Right lobe of liver (tissue), 6 donors: ENCODE measurements around the gene IGF1R. TPM values are rescaled to one million over a fixed set of nuclear protein-coding genes. Genes with fewer than 3 reads are reported as not detected.

Source experiments
- ATAC-seq, 4 donors: fragments of 200-7000 bp; cut with Tn5 transposase; one replicate each; pipeline ENCODE4 v1.9.1; 2020; ENCODE audit warnings: mild to moderate bottlenecking in 4 of 4, moderate library complexity in 4 of 4
- DNase-seq, 3 donors: peaks; one replicate each; pipeline ENCODE4 v3.0.0-alpha.2; 2020
- H3K27ac ChIP-seq, 3 donors: fragments of 200-600 bp; one replicate each; pipeline ENCODE4 v1.8.0; 2022
- H3K27me3 ChIP-seq, 2 donors: fragments of 200-600 bp; one replicate each; pipeline ENCODE4 v1.8.0; 2022
- H3K36me3 ChIP-seq, 4 donors: fragments of 200-600 bp; sonication (generic) in 1 of 4; one replicate each; pipeline versions ENCODE4 v1.5.1 to v1.8.0; 2017 to 2022; ENCODE audit warnings: control low read depth in 1 of 4
- H3K4me1 ChIP-seq, 4 donors: fragments of 200-600 bp; sonication (generic) in 1 of 4; one replicate each; pipeline versions ENCODE4 v1.5.1 to v1.8.0; 2017 to 2022; ENCODE audit warnings: control low read depth in 1 of 4
- H3K4me3 ChIP-seq, 3 donors: fragments of 200-600 bp; one replicate each; pipeline ENCODE4 v1.8.0; 2022
- H3K9me3 ChIP-seq, 4 donors: fragments of 200-600 bp; sonication (generic) in 1 of 4; one replicate each; pipeline versions ENCODE4 v1.5.1 to v1.8.0; 2017 to 2022; ENCODE audit warnings: control low read depth in 1 of 4
- CTCF ChIP-seq, 4 donors: fragments of 200-600 bp in 3 of 4; fragments of 450-650 bp in 1 of 4; IDR thresholded peaks; one replicate each; pipeline versions ENCODE4 v1.5.1 to v1.8.0; 2016 to 2022; ENCODE audit warnings: antibody characterized with exemption in 4 of 4, mild to moderate bottlenecking in 2 of 4
- POLR2A ChIP-seq: fragments of 450-650 bp; IDR thresholded peaks from one replicate; pipeline ENCODE4 v1.6.1; 2017; ENCODE audit warnings: antibody characterized with exemption, mild to moderate bottlenecking
- WGBS: methylation state at CpG from one replicate; pipeline ENCODE4 v1.1.6; 2018; ENCODE audit warnings: low coverage, low lambda C conversion rate; ENCODE audit not compliant: insufficient coverage; ENCODE audit errors: missing lambda C conversion rate; 5-methylcytosine and 5-hydroxymethylcytosine counted together
- intact Hi-C, 2 donors: fragments of 100-400 bp; cut with DNase I; formaldehyde crosslinking; loops; one replicate each; pipeline versions ENCODE4 v1.11.2 to v1.14.1; 2022
- total RNA-seq, 6 experiments: library from RNA; depleted of rRNA in 2 of 6; stranded (reverse); fragments of >200 nt in 2 of 6; fragmentation: NEBNext Ultra II Directional in 3 of 6; extraction: Animal tissue kit (Norgen Biotek cat#: 25700) in 3 of 6; gene quantifications; one replicate each; pipeline versions ENCODE4 v1.1.0 to v1.2.4, GENCODE V29; 2016 to 2023
- donor health status: DM: no; HTN: yes; CAD: no.
- donor health status: DM: no; HTN: no; CAD: no.
- donor health status: DM: no; HTN: no; CAD: no.
- donor health status: DM: no; HTN: yes; CAD: no.
- donor health status: DM: no; HTN: yes; CAD: no.

Gene IGF1R
- total RNA-seq, 6 experiments from 2014 or later = 2.5 to 5.3 (median 3.8) TPM

GRCh38 chr15:98891301-98891700 lies 243.0 kb downstream of the IGF1R start:
- no peaks in the 10 kb centered on the region for H3K9me3 ChIP-seq
- TF ChIP-seq CTCF (IDR thresholded peaks at IDR 0.05) (no peak), POLR2A (no peak)
- H3K4me1 ChIP-seq = no peaks in the 10 kb centered on the region
- no CpG with 5 or more reads among the region's 31 CpGs for WGBS
- no peaks in the 10 kb centered on the region for H3K27me3 ChIP-seq
- H3K27ac ChIP-seq = no peak overlapping the region
- H3K4me3 ChIP-seq = no peak overlapping the region
- peak in 1 of 4 donors; percentile 11 for ATAC-seq
- no peaks in the 10 kb centered on the region for H3K36me3 ChIP-seq
- DNase-seq = no peak
- intact Hi-C loops = no loop called here

DNA sequence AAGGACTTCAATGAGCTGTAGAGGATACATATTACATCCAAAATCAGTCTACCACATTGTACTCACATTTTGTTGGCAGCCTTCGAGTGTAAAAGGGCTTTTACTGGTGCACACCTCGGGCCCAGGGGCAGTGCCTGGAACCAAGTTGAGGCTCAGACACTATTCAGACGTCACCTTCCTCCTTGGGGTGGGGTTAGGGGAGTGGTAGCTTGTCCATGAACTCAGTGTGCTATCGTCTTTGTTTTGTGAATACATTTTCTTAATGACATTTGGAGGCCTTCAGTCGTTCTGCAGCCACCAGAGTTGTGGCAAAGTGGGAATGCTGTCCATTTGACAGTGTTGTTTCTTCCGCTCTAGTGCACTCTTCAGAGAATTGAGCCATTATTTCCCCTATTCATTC lies 245.1 kb downstream of the IGF1R start:
- no peak overlapping the region for H3K4me3 ChIP-seq
- no peaks in the 10 kb centered on the region for H3K4me1 ChIP-seq
- TF ChIP-seq POLR2A = no peak
- TF ChIP-seq CTCF (IDR thresholded peaks at IDR 0.05) = no peak
- no peak for ATAC-seq
- H3K27ac ChIP-seq = no peak overlapping the region
- intact Hi-C loops = no loop called here
- 58% methylated on average over 6 of the region's 6 CpGs for WGBS
- DNase-seq = no peak
- H3K36me3 ChIP-seq = no peaks in the 10 kb centered on the region
- no peaks in the 10 kb centered on the region for H3K9me3 ChIP-seq
- no peaks in the 10 kb centered on the region for H3K27me3 ChIP-seq

DNA sequence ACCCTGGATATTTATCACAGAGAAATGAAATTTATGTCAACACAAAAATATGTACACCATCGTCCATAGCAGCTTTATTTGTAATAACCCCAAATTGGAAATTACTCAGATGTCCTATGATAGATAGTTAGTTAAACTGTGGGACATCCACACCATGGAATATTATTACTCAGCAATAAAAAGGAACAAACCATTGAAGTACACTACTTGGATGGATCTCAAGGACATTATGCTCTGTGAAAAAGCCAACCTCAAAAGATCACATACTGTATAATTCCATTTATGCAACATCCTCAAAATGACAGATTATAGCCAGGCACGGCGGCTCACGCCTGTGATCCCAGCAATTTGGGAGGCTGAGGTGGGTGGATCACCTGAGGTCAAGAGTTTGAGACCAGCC lies 246.0 kb downstream of the IGF1R start:
- no peaks in the 10 kb centered on the region for H3K9me3 ChIP-seq
- TF ChIP-seq POLR2A = no peak
- TF ChIP-seq CTCF (IDR thresholded peaks at IDR 0.05) = no peak

DNA sequence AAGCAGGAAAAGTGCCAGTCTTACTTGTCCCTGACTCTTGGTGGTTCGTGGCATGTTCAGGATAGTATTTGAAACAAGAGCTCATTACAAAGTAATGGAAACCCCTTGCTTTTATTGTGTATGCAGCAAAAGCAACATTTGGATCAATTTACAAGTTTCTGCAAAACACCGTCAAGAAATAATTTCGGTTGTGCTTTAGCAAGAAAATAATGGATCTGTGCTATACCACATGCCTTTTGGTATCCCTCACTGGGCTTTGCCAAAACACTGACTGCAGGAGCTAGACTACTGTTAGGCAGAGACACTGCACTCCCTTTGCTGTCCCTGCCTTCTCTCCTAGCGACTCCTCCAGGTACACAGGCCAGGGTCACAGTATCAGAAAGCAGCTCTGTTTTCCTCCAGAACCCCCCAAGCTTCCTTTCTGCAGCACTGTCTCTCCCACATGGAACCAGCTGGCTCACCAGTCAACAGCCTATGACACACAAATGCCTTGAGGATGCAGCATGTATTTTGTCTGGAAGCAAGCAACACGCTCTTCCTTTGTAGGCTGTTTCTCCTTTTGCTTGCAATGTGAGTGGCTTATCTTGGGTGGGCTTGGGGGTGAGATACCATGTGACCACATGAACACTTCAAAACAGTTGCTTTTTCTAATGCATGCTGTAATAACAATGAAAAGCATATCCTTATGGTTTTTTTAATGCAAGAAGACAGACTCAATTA lies 247.8 kb downstream of the IGF1R start:
- DNase-seq (no peak), ATAC-seq (no peak)
- H3K27me3 ChIP-seq = no peaks in the 10 kb centered on the region
- no peaks in the 10 kb centered on the region for H3K4me1 ChIP-seq
- H3K27ac ChIP-seq = no peak overlapping the region
- WGBS = 63% methylated on average over 5 of the region's 5 CpGs
- H3K9me3 ChIP-seq = no peaks in the 10 kb centered on the region
- H3K4me3 ChIP-seq = no peak overlapping the region
- H3K36me3 ChIP-seq = no peaks in the 10 kb centered on the region
- intact Hi-C loops = no loop called here
- TF ChIP-seq POLR2A (no peak), CTCF (IDR thresholded peaks at IDR 0.05) (no peak)

More for the DNA sequence above, 246.0 kb downstream of the IGF1R start:
- intact Hi-C loops = no loop called here
- H3K4me1 ChIP-seq = no peaks in the 10 kb centered on the region
- no peak for DNase-seq
- 86% methylated on average over 4 of the region's 4 CpGs for WGBS
- no peak overlapping the region for H3K27ac ChIP-seq
- H3K4me3 ChIP-seq = no peak overlapping the region
- H3K27me3 ChIP-seq = no peaks in the 10 kb centered on the region
- no peaks in the 10 kb centered on the region for H3K36me3 ChIP-seq
- ATAC-seq = no peak
